ENCODE data around the gene ADPRHL1. TPM values are rescaled to one million over a fixed set of nuclear protein-coding genes. Genes with fewer than 3 reads are reported as not detected.

Gene ADPRHL1
- total and polyA plus RNA-seq, 2 donors (not counting 3 experiments of a cell fraction or from before 2014, with no cell fraction given) = 0.52 to 0.97 TPM

DNA sequence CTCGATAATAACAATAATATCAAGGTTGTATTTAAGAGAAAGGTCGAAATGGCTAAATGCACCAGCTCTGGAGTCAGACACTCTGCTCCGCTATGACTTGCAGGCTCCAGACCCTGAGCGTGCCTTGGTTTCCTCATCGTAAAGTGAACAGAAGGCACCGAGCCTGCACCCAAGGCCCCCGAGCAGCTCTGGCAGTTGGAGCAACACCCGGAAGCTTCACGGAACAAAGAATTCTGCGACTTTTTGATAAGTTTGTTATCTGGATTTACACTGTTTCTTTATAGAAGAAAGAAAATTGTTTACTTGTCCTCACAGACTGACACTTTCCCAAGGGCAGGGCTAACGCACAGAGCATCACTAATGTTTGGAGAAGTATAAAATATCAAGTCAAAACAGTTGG lies 93.7 kb downstream of the ADPRHL1 start:
- Histone ChIP-seq H3K9me3 (replicated peaks; ENCODE audit: control insufficient read depth, insufficient read depth, low read length) (no peaks in the 10 kb centered on the region), H3K4me1 (ENCODE audit: control insufficient read depth, extremely low read depth, insufficient read depth, low read length) (no peaks in the 10 kb centered on the region), H3K4me3 (replicated peaks in 1 of 3; ENCODE audit: insufficient read depth in 1 of 3, low read depth in 1 of 3, low read length in 3 of 3) (no peak overlapping the region), H3K9me1 (replicated peaks; ENCODE audit: control insufficient read depth, extremely low read depth, insufficient read depth, low read length) (no peaks in the 10 kb centered on the region), H3K79me2 (ENCODE audit: control insufficient read depth, insufficient read depth, low read length) (no peaks in the 10 kb centered on the region), H3K9ac (replicated peaks; ENCODE audit: extremely low read depth, insufficient read depth, low read length) (no peak overlapping the region), H4K20me1 (replicated peaks; ENCODE audit: control insufficient read depth, extremely low read depth, insufficient read depth, low read length) (no peaks in the 10 kb centered on the region), H3K27ac (ENCODE audit: insufficient read depth, low read depth, low read length) (no peak overlapping the region), H3K36me3 (ENCODE audit: control insufficient read depth in 2 of 2, extremely low read depth in 1 of 2, insufficient read depth in 2 of 2, low read length in 2 of 2) (no peaks in the 10 kb centered on the region), H2AFZ (ENCODE audit: low read depth, low read length) (no peak overlapping the region), H3K4me2 (ENCODE audit: insufficient read depth, low read length) (no peak overlapping the region), H3K27me3 (ENCODE audit: control insufficient read depth in 2 of 2, insufficient read depth in 2 of 2, low read length in 2 of 2) (peaks cover 21 to 22% of the 10 kb centered on the region in 2 experiments)
- no TSS peak for BruUV-seq (replicated peaks)
- DNase-seq (ENCODE audit: low read depth, low spot score) = no peak
- intact Hi-C loops (cut with micrococcal nuclease) (no loop called here), dilution Hi-C loops (cut with MboI; ENCODE audit: extremely low pct_ligation_motif_present, low sequenced_read_pairs) (no loop called here)
- no peak for FAIRE-seq
- ChIA-PET POLR2A (no interaction called here), CTCF (no interaction called here)
- TF ChIP-seq, protein P1, sequence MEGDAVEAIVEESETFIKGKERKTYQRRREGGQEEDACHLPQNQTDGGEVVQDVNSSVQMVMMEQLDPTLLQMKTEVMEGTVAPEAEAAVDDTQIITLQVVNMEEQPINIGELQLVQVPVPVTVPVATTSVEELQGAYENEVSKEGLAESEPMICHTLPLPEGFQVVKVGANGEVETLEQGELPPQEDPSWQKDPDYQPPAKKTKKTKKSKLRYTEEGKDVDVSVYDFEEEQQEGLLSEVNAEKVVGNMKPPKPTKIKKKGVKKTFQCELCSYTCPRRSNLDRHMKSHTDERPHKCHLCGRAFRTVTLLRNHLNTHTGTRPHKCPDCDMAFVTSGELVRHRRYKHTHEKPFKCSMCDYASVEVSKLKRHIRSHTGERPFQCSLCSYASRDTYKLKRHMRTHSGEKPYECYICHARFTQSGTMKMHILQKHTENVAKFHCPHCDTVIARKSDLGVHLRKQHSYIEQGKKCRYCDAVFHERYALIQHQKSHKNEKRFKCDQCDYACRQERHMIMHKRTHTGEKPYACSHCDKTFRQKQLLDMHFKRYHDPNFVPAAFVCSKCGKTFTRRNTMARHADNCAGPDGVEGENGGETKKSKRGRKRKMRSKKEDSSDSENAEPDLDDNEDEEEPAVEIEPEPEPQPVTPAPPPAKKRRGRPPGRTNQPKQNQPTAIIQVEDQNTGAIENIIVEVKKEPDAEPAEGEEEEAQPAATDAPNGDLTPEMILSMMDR (IDR thresholded peaks at IDR 0.05; ENCODE audit: extremely low read depth in 1 of 2, insufficient read depth in 1 of 2, low read depth in 1 of 2, low read length in 2 of 2) = no peak
- TF ChIP-seq, protein P2, sequence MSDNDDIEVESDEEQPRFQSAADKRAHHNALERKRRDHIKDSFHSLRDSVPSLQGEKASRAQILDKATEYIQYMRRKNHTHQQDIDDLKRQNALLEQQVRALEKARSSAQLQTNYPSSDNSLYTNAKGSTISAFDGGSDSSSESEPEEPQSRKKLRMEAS (IDR thresholded peaks at IDR 0.05; ENCODE audit: insufficient read depth, insufficient read length) = no peak
- TF ChIP-seq EZH2 (IDR thresholded peaks at IDR 0.05; ENCODE audit: borderline replicate concordance, low read depth, low read length, severe bottlenecking) = no peak
- no peak for TF ChIP-seq MYC (IDR thresholded peaks at IDR 0.05; ENCODE audit: low read depth, low read length)
- TF ChIP-seq GATA2 (IDR thresholded peaks at IDR 0.05; ENCODE audit: insufficient read depth, insufficient read length, low read depth, low read length) = no peak
- TF ChIP-seq JUN (IDR thresholded peaks at IDR 0.05; ENCODE audit: borderline replicate concordance, insufficient read depth, insufficient read length, low read depth) = no peak

Measured in endothelial cell of umbilical vein (primary cell).